Measurements from ENCODE around the gene AR.

AR gene

GRCh38 chrX:67563469-67564448, 19.9 kb downstream of the AR start:
- no peak for DNase-seq (ENCODE audit: low read depth, low spot score)

GRCh38 chrX:67564475-67564874, 20.7 kb downstream of the AR start:
- no peak for DNase-seq (ENCODE audit: low read depth, low spot score)

- DNase-seq (ENCODE audit: low read depth, low spot score), result no peak
Observed at GRCh38 chrX:67568769-67569168, 24.9 kb downstream of the AR start.

GRCh38 chrX:67570839-67571238, 27.0 kb downstream of the AR start:
- no peak for DNase-seq (ENCODE audit: low read depth, low spot score)

GRCh38 chrX:67574696-67575095, 30.9 kb downstream of the AR start:
- no peak for DNase-seq (ENCODE audit: low read depth, low spot score)

- no peak for DNase-seq (ENCODE audit: low read depth, low spot score)
Observed at GRCh38 chrX:67582436-67582835, 38.6 kb downstream of the AR start.

GRCh38 chrX:67583171-67583570, 39.4 kb downstream of the AR start:
- no peak for DNase-seq (ENCODE audit: low read depth, low spot score)

- no peak for DNase-seq (ENCODE audit: low read depth, low spot score)
Observed at GRCh38 chrX:67585401-67585800, 41.6 kb downstream of the AR start.

GRCh38 chrX:67587946-67588624, 44.3 kb downstream of the AR start:
- DNase-seq (ENCODE audit: low read depth, low spot score), result no peak

- no peak for DNase-seq (ENCODE audit: low read depth, low spot score)
Observed at GRCh38 chrX:67596839-67597790, 53.3 kb downstream of the AR start.

- DNase-seq (ENCODE audit: low read depth, low spot score), result no peak
Observed at GRCh38 chrX:67599532-67599931, 55.7 kb downstream of the AR start.

GRCh38 chrX:67601771-67602170, 58.0 kb downstream of the AR start:
- no peak for DNase-seq (ENCODE audit: low read depth, low spot score)

GRCh38 chrX:67604979-67605703, 61.3 kb downstream of the AR start:
- no peak for DNase-seq (ENCODE audit: low read depth, low spot score)

- no peak for DNase-seq (ENCODE audit: low read depth, low spot score)
Observed at GRCh38 chrX:67607466-67607865, 63.6 kb downstream of the AR start.

- DNase-seq (ENCODE audit: low read depth, low spot score), result no peak
Observed at GRCh38 chrX:67610282-67610681, 66.5 kb downstream of the AR start.

GRCh38 chrX:67612231-67612630, 68.4 kb downstream of the AR start:
- DNase-seq (ENCODE audit: low read depth, low spot score), result no peak

- DNase-seq (ENCODE audit: low read depth, low spot score), result no peak
Observed at GRCh38 chrX:67613366-67613765, 69.5 kb downstream of the AR start.

GRCh38 chrX:67613996-67614395, 70.2 kb downstream of the AR start:
- no peak for DNase-seq (ENCODE audit: low read depth, low spot score)

- no peak for DNase-seq (ENCODE audit: low read depth, low spot score)
Observed at GRCh38 chrX:67614423-67614822, 70.6 kb downstream of the AR start.

- no peak for DNase-seq (ENCODE audit: low read depth, low spot score)
Observed at GRCh38 chrX:67619253-67619652, 75.4 kb downstream of the AR start.

- DNase-seq (ENCODE audit: low read depth, low spot score), result no peak
Observed at GRCh38 chrX:67622053-67622585, 78.3 kb downstream of the AR start.

Measured in brain pericyte (primary cell).